IPS-20b (cell line): ENCODE measurements around the gene CD52.
"Not testable (repeated sequence)": the region's sequence is repeated elsewhere in the genome, so short reads cannot be mapped to it uniquely, and the experiment has no call there.

ENCODE experiments used
- H3K27ac ChIP-seq: one replicate; pipeline ENCODE4 v1.5.1; 2013; ENCODE audit warnings: low read length
- H3K27me3 ChIP-seq: 2 replicates; pipeline ENCODE4 v1.6.1; 2013; ENCODE audit warnings: mild to moderate bottlenecking, low read length, inconsistent platforms; ENCODE audit not compliant: insufficient read depth
- H3K36me3 ChIP-seq: 2 replicates; pipeline ENCODE4 v1.6.1; 2013; ENCODE audit warnings: low read depth, mild to moderate bottlenecking, inconsistent platforms, low read length, moderate library complexity; ENCODE audit not compliant: insufficient read depth
- H3K4me1 ChIP-seq: 2 replicates; pipeline ENCODE4 v1.6.1; 2013; ENCODE audit warnings: mild to moderate bottlenecking, control low read depth, inconsistent platforms, low read length, moderate library complexity; ENCODE audit not compliant: insufficient read depth
- H3K4me3 ChIP-seq: 2 replicates; pipeline ENCODE4 v1.5.1; 2013; ENCODE audit warnings: mild to moderate bottlenecking, low read length, inconsistent platforms
- H3K9ac ChIP-seq: 2 replicates; pipeline ENCODE4 v1.6.1; 2013; ENCODE audit warnings: low read depth, mild to moderate bottlenecking, inconsistent platforms, low read length, moderate library complexity
- H3K9me3 ChIP-seq: 2 replicates; pipeline ENCODE4 v1.6.1; 2013; ENCODE audit warnings: mild to moderate bottlenecking, low read depth, low read length, inconsistent platforms; ENCODE audit not compliant: insufficient read depth

The CD52 gene

GRCh38 chr1:26307966-26308899, 9.5 kb upstream of the CD52 start:
- H3K27me3 ChIP-seq, H3K9ac ChIP-seq, H3K36me3 ChIP-seq, H3K4me3 ChIP-seq, H3K9me3 ChIP-seq, H3K4me1 ChIP-seq, H3K27ac ChIP-seq: not testable (repeated sequence)

- no peaks in the 10 kb centered on the region for H3K9me3 ChIP-seq
- H3K4me1 ChIP-seq, result peaks cover 13% of the 10 kb centered on the region
- no peak overlapping the region for H3K4me3 ChIP-seq
- H3K9ac ChIP-seq, result no peak overlapping the region
- H3K27me3 ChIP-seq, result no peaks in the 10 kb centered on the region
- H3K27ac ChIP-seq, result no peak overlapping the region
- no peaks in the 10 kb centered on the region for H3K36me3 ChIP-seq
These were observed 3.3 kb upstream of the CD52 start for GRCh38 chr1:26314501-26314900.

GRCh38 chr1:26315874-26316850, 1.6 kb upstream of the CD52 start:
- Histone ChIP-seq H3K9ac (no peak overlapping the region), H3K27ac (no peak overlapping the region), H3K4me1 (peaks cover 13% of the 10 kb centered on the region), H3K9me3 (no peaks in the 10 kb centered on the region), H3K4me3 (no peak overlapping the region), H3K27me3 (no peaks in the 10 kb centered on the region), H3K36me3 (0 out of 2 replicates have a peak, but pooled peaks cover 2% of the 10 kb centered on the region)

- no peaks in the 10 kb centered on the region for H3K27me3 ChIP-seq
- H3K9ac ChIP-seq, result peak overlapping the region; percentile 29; the same call in 1 of the 2 replicates
- H3K27ac ChIP-seq, result no peak overlapping the region
- 0 out of 2 replicates have a peak, but pooled peaks cover 10% of the 10 kb centered on the region for H3K36me3 ChIP-seq
- no peaks in the 10 kb centered on the region for H3K9me3 ChIP-seq
- no peak overlapping the region for H3K4me3 ChIP-seq
- H3K4me1 ChIP-seq, result peaks cover 13% of the 10 kb centered on the region
These were observed 612 bp upstream of the CD52 start for GRCh38 chr1:26317146-26317545.

GRCh38 chr1:26318338-26319064, 743 bp downstream of the CD52 start:
- Histone ChIP-seq H3K27ac (no peak overlapping the region), H3K27me3 (no peaks in the 10 kb centered on the region), H3K9ac (0 out of 2 replicates have a peak overlapping the region, but pooled peaks have one; percentile 29), H3K36me3 (peaks cover 23% of the 10 kb centered on the region), H3K4me1 (peaks cover 13% of the 10 kb centered on the region), H3K4me3 (no peak overlapping the region), H3K9me3 (no peaks in the 10 kb centered on the region)

- H3K9me3 ChIP-seq, result no peaks in the 10 kb centered on the region
- H3K4me1 ChIP-seq, result peaks cover 10% of the 10 kb centered on the region
- H3K9ac ChIP-seq, result no peak overlapping the region; the same call in 1 of the 2 replicates
- no peaks in the 10 kb centered on the region for H3K27me3 ChIP-seq
- H3K27ac ChIP-seq, result no peak overlapping the region
- peaks cover 44% of the 10 kb centered on the region for H3K36me3 ChIP-seq
- H3K4me3 ChIP-seq, result no peak overlapping the region
These were observed 3.1 kb downstream of the CD52 start for GRCh38 chr1:26320896-26321295.

- peaks cover 45% of the 10 kb centered on the region for H3K36me3 ChIP-seq
- peaks cover 10% of the 10 kb centered on the region for H3K4me1 ChIP-seq
- peak overlapping the region; percentile 58; the same call in 1 of the 2 replicates for H3K9ac ChIP-seq
- H3K27me3 ChIP-seq, result no peaks in the 10 kb centered on the region
- no peak overlapping the region for H3K27ac ChIP-seq
- H3K4me3 ChIP-seq, result no peak overlapping the region
- H3K9me3 ChIP-seq, result no peaks in the 10 kb centered on the region
These were observed 3.7 kb downstream of the CD52 start for GRCh38 chr1:26321315-26322041.

- H3K36me3 ChIP-seq, result peaks cover 45% of the 10 kb centered on the region
- H3K4me1 ChIP-seq, result peaks cover 10% of the 10 kb centered on the region
- no peak overlapping the region for H3K4me3 ChIP-seq
- H3K9me3 ChIP-seq, result no peaks in the 10 kb centered on the region
- no peaks in the 10 kb centered on the region for H3K27me3 ChIP-seq
- no peak overlapping the region for H3K27ac ChIP-seq
- no peak overlapping the region for H3K9ac ChIP-seq
These were observed 4.2 kb downstream of the CD52 start for GRCh38 chr1:26322042-26322331.

GRCh38 chr1:26323382-26323781, 5.6 kb downstream of the CD52 start:
- Histone ChIP-seq H3K9me3 (no peaks in the 10 kb centered on the region), H3K27me3 (no peaks in the 10 kb centered on the region), H3K4me3 (no peak overlapping the region), H3K27ac (no peak overlapping the region), H3K4me1 (no peaks in the 10 kb centered on the region), H3K9ac (no peak overlapping the region), H3K36me3 (peaks cover 49% of the 10 kb centered on the region)

- H3K27me3 ChIP-seq, result no peaks in the 10 kb centered on the region
- H3K36me3 ChIP-seq, result peaks cover 49% of the 10 kb centered on the region
These were observed 6.8 kb downstream of the CD52 start for GRCh38 chr1:26324550-26324949.

GRCh38 chr1:26327956-26328362, 10.2 kb downstream of the CD52 start:
- no peaks in the 10 kb centered on the region for H3K27me3 ChIP-seq
- no peaks in the 10 kb centered on the region for H3K4me1 ChIP-seq
- no peak overlapping the region for H3K4me3 ChIP-seq
- H3K9me3 ChIP-seq, result no peaks in the 10 kb centered on the region
- no peak overlapping the region for H3K9ac ChIP-seq
- H3K36me3 ChIP-seq, result peaks cover 46% of the 10 kb centered on the region
- H3K27ac ChIP-seq, result no peak overlapping the region

More at GRCh38 chr1:26324550-26324949, 6.8 kb downstream of the CD52 start:
- Histone ChIP-seq H3K4me1 (no peaks in the 10 kb centered on the region), H3K4me3 (no peak overlapping the region), H3K27ac (no peak overlapping the region), H3K9ac (no peak overlapping the region), H3K9me3 (no peaks in the 10 kb centered on the region)
